ENCODE results near the gene MAP2K5.

The MAP2K5 gene

DNA sequence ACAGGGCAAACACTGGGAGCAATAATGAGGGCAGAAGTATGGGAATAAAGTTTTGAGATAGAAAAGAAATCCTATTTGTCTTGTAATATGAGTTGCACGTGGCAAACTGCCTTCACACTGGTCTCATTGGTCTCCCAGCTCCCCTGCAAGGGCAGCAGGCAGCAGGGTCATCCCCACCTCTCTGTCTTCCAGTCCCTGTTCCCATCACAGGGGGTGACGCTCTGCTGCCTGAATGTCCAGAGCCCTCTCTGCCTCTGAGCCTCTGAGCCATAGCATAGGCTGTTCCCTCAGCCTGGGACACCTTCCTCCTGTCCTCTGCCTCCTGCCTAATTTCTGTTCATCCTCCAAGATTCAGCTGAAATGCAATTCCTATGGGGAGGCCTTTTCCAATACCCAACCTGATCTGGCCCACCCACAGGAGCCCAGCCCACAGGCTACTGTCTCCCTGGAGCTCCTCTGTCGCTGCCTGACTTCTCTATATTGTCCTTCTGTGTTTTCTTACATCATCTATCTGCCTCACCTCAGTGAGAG, 270.7 kb downstream of the MAP2K5 start:
- no peak for DNase-seq

DNA sequence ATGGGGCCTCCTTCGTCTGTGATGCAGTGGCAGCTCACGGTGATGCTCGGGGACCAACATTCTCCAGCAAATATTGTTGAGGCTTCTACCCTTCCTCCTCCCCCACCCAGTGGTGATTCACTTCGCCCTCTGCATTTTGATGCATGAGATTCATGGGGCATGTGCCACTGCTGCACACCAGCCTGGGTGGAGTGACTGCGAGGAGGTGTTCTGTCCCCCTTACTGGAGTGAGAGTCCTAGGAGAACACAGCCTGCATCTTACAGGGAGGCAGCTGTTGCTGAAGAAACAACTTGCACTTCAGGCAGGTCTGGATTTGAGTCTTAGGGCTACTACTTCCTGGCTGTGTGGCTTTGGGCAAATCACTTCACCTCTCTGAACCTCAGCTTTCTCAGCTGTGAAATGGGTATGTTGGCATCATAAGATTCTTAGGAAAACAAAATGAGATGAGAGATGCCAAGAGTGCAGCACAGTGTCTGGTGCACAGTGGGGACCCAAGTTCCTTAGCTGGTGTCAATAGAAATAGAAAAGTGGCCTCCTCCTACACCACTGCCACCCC, 272.6 kb downstream of the MAP2K5 start:
- DNase-seq, result no peak

DNA sequence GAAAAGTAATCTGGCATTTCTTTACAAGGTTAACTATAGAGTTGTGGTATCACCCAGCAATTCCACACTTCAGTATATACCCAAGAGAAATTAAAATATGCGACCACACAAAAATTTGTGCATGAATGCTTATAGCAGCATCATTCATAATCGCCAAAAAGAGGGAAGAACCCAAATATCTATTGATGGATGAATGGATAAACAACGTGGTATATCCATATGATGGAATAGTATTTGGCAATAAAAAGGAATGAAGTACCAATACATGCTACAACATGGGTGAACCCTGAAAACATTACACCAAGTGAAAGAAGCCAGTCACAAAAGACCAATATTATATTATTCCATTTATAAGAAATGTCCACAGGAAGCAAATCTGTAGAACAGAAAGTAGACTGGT, 274.2 kb downstream of the MAP2K5 start:
- no peak for DNase-seq

DNA sequence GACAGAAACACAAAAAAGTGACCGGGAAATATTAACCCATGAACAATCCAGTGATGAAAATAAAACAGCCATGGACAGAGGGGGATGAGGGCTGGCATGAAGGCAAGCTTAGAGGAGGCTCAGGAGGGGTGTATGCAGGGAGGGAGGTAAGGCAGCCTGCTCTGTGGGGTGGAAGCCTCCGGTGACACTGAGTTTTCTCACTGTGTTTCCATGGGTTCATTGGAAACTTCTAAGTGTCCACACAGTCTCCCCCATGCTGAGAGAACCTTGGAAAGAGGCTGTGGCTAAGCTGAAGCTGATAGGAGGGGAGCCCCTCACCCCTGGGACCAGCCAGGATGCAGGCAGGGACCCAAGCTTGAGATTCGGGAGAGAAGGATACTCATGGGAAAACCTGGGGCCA, 276.0 kb downstream of the MAP2K5 start:
- no peak for DNase-seq

DNA sequence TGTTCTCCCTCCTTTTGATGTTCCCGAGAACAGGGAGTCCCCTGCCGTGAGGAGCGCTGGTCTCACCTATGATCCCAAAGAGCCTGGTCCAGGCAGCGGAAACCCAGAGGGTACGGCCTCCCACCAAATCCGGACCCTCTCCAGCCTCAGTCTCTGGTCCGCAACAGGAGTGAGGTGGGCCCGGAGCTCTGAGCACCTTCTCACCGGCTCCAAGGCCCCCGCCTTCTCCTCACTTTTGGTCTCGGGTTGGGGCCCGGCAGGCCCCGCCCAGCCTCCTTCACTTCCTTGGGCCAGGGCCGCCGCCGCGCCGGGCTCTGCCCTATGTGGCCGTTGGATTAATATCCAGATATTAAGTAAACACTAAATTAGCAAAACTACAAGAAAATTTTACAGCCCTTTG, 277.1 kb downstream of the MAP2K5 start:
- DNase-seq, result no peak

DNA sequence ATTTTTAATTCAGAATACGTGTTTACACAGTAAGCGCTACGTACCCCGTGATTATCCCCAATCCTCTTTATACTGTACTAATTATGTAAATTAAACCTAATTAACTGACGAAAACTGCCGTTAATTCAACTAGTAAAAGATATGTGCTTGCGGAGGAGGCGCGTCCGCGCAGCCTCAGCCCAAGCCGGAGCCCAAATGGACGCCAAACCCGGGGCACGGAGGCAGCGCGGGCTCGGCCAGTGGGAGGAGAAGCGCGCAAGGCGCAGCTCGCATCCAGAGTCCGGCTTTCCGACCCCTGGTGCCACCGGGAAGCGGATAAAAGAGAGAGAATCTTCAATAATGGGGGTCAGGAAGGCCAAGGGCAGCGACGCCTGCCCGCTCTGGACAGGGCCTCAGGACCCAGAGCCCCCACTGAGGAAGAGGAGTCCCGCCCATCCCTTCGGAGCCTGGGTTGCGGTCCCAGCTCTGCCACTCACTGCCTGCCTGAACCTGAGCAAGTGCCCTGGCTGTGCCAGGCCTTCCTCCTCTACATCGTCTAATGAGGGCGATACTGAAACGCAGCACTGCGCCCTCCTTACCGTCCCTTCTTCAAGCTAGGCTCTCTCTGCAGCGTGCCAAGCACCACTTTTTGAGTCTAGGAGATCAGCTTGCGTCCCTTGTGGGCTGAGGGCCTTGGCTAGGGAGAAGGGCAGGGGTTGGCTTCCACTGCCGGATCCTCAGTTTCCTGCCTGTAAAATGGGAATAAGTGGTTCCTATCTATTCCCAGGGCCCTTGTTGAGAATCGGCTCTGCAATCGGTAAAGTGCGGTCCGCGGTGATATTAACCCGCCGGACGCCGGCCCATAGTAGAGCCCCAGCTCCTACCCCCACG, 277.9 kb downstream of the MAP2K5 start:
- DNase-seq, result no peak

DNA sequence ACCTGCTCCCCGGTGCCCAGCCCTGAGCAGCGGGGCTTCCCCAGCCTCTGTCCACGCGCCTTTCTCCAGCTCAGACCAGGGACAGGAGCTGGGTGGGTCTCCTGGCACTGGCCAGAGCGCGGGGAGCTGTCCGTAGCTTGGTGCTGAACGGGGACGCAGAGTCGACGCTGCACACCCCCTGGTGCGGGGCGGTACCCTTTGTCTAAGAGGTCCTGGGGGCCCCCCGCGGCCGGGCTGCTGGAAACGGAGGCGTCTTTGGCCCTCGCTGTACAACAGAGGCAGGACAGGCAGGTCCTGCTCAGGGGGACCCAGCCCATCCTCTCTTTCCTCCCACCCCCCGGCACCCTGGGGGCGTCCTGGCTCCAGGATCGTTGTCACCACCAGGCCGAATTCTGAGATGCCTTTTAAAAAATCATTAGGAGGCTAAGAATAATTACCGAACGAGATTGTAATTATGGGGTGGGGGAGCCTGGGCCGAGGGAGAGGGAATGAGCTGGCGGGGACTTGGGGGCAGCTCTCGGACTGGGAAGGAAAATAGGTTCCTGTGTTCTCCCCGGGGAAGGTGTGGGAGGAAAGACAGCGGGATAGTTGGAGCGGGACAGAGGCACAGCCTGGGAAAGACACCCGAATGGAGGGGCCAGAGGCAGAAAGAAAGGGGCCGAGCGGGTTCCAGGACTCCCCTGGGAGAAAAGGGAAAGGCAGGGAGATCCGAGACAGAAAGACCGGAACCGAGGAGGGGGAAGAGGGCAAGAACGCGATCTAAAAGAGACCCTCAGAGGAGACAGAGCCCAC, 278.7 kb downstream of the MAP2K5 start:
- no peak for DNase-seq

DNA sequence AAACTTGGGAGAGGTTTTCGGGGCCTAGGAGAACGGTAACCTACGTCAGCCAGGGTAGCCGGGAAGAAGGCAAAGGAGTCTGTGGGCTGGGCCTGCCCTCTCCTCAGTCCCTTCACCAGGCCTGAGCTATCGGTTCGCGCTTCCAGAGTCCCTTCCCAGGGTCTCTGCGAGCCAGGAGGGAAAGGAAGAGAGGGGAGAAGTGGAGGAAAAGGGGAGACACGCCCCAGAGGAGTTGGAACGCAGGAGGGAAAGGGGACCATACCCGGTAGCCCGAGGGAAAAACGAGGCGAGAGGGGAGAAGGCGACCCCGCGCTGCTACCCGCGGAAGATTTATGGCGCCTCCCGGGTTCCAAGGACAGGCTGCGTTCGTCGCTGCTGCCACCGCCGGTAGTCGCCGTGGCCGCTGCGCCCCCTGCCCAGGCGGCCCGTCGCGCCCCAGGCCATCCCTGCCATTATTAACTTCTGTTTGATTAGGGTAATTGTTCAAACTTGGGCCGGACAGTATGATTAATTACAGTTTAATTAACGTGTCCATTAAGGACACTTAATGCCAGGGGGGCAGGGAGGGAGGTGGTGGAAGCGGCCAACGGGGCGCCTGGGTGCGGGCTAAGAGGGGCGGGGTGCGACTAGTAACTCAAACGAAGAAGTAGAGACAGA, 279.4 kb downstream of the MAP2K5 start:
- DNase-seq, result no peak

DNA sequence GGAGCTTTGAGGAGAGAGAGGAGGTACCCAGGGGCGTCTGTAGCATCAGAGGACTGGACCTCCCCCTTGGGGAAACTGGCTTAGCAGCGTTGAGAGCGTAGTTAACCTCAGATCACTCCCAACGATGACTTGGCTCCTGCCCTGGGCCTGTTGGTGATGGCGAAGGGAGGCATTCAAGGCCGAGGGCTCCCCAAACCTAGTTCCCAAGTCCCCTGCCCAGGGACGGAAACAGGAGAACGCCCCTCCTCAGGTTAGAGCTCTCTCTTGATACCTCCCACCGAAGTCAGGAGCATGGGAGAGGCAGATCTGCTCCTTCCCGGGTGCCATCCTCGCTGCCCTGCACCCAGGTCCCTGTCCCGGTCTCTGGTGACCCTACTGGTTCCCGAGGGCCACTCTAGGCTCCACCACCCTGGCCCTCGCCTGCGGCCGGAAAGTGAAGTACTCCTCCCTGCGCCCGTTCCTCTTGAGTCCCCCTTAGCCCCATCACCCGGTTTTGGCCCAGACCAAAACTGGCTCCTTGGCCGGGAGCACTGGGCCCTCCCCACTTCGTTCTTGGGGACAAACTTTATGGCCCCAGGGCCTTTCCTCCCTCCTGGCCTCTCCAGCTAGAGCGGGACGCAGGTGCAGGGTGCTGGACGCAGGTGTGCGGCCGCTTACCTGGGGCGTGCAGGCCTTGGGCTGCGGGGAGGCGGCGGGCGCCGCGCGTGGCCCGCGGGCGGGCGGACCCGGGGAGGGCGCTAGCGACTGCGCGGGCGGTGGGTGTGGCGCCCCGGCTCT, 280.2 kb downstream of the MAP2K5 start:
- no peak for DNase-seq

DNA sequence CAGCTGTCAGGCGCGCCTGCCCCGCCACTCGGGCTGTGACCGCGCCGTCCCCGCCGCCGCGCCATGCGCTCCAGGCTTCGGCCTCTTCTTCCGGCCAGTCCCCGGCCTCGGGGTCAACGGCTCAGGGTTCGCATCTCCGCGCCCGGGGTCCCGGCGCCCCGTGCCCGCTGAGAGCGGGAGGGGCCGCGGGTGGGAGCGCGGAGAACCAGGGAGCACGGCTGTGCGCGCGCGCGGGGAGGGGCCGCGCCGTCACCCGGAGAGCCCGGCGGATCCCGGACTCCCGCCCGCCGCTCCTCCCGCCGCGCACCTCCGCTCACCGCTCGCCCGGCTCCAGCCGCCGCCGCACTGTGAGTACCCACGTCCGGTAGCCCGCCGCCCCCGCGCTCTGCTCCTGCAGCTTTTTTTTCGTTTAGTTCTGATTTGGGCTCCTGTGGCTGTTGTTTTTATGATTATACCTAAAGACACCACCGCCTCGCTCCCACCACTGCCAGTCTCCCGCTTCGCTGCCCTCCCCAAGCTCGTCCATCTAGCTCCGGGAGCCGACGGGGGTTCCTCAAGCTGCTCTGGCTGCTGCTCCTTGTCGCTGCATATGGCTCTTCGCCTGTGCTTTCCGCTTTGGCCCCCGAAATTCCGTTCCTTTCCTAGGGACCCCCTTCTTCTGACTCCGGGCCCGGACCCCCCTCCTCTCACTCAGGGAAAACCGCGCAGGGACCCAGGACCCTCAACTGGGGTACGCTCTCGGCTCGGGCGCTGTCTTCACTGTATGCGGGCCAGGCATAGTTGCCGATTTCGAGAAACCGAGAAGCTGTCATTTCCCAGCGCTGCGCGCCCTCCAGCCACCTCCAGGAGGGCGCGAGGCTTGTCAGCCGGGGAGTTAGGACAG, 281.1 kb downstream of the MAP2K5 start:
- no peak for DNase-seq

DNA sequence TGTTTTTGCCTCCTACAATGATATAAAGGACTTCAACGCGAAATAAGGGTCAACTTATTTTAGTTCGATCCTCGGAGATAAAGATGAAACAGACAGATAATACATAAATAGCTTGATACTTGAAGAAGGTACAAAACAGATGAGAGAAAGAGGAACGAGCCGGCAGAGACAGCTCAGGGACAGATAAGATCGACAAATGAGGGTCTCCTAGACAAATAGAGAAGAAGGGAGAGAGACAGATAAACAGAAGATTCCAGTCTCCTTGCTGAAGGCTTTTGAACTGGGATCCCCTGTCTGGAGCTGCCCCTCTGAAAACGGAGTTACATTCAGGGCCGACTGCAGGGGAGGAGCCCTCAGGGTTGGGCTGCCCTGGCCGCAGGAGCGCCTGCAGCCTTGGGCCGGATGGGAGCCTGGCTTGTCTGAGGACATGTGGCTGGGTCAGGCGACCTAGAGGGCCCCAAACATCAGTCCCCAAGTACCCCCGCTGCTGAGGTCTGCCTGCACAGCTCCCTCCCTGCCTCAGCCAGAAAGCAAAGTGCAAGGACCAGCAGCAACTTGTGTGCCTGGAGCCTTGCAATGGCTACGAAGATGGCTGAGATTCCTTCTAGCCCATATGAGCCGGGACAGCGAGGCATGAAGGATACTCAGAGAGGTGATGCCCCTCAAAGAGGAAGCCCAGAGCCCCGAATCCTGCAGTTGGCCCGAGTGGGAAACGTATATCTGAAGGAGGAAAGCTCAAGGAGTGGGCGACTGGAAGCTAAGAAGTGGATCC, 281.9 kb downstream of the MAP2K5 start:
- no peak for DNase-seq

DNA sequence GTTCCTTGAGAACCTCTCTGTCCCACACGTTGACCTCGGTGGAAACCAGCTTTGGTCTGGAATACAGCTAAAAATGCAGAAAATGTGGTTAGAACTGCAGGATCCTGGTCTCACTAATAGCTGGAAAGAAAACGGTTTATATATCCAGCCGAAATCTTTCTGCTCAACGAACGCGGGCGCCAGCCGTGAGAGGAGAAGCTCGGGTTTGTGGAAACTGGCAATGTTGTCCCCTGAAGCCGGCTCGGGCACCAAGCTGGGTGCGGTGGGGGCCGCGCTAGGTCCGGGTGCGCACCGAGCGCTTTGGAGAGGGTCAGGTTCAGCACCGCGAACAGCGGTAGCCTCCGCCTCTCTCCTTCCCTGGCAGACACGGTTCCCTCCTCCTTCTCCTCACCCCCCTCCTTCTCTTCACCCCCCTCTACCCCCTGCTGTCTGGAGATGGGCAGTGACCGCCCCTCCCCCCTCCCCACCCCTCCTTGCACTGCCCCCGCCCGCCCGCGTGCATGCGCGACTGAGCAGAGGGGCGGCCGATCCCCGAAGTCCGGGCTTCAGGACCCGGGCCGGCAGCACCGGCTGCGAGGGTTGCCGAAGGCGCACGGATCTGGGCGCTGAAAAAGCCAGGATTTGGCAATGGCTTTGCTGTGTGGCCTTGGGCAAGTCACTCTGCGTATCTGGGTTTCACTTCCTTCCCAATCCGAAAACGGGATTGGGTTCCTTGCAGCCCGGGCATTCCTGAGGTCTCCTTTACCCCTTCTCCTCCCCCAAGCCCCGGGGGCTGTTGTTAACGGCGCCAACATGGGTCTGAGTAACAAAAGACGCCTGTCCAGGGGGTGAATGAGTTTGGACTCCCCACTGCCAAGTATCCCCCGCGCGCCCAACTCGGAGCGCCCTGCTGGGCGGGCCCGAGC, 282.7 kb downstream of the MAP2K5 start, which contains the start of gene SKOR1:
TSS of gene SKOR1 (plus strand) at position 534 of the 905 bp plus-strand sequence. CDS start at position 628, 94 bp downstream.
- DNase-seq, result no peak

DNA sequence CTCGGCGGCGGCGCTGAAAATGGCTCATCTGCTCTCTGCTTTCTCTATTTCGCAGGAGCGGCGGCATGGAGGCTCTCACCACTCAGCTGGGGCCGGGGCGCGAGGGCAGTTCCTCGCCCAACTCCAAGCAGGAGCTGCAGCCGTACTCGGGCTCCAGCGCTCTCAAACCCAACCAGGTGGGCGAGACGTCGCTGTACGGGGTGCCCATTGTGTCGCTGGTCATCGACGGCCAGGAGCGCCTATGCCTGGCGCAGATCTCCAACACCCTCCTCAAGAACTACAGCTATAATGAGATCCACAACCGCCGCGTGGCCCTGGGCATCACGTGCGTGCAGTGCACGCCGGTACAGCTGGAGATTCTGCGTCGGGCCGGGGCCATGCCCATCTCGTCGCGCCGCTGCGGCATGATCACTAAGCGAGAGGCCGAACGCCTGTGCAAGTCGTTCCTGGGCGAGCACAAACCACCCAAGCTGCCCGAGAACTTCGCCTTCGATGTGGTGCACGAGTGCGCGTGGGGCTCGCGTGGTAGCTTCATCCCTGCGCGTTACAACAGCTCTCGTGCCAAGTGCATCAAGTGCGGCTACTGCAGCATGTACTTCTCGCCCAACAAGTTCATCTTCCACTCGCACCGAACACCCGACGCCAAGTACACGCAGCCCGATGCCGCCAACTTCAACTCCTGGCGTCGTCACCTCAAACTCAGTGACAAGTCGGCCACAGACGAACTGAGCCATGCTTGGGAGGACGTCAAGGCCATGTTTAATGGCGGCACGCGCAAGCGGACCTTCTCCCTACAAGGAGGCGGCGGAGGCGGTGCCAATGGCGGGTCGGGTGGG, 283.6 kb downstream of the MAP2K5 start:
- no peak for DNase-seq

DNA sequence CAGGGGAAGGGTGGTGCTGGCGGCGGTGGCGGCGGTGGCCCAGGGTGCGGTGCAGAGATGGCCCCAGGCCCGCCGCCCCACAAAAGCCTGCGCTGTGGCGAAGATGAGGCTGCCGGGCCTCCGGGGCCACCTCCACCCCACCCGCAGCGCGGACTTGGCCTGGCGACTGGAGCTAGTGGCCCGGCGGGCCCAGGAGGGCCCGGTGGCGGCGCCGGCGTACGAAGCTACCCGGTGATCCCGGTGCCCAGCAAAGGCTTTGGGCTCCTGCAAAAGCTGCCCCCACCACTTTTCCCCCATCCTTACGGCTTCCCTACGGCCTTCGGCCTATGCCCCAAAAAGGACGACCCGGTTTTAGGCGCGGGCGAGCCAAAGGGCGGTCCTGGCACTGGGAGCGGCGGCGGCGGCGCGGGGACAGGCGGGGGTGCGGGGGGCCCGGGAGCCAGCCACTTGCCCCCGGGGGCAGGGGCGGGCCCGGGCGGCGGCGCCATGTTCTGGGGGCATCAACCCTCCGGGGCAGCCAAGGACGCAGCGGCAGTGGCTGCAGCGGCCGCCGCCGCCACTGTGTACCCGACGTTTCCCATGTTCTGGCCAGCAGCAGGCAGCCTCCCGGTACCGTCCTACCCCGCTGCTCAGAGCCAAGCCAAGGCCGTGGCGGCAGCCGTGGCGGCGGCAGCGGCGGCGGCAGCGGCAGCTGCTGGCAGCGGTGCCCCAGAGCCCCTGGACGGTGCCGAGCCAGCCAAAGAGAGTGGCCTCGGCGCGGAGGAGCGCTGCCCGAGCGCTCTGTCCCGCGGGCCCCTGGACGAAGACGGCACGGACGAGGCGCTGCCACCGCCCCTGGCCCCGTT, 284.4 kb downstream of the MAP2K5 start:
- no peak for DNase-seq

DNA sequence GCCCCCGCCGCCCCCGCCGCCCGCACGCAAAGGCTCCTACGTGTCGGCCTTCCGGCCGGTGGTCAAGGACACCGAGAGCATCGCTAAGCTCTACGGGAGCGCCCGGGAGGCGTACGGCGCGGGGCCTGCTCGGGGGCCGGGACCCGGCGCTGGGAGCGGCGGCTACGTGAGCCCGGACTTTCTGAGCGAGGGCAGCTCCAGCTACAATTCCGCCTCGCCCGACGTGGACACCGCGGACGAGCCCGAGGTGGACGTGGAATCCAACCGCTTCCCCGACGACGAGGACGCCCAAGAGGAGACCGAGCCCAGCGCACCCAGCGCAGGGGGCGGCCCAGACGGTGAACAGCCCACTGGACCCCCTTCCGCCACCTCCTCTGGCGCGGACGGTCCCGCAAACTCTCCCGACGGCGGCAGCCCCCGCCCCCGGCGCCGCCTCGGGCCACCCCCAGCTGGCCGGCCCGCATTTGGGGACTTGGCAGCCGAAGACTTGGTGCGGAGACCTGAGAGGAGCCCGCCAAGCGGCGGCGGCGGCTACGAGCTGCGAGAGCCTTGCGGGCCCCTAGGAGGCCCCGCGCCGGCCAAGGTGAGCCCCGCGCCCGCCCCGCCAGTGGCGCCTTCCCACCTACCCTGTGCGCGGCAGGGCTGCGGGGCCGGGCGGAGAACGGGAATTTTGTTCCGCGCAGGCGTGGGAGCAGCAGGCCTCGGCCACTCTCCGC, 285.2 kb downstream of the MAP2K5 start:
- no peak for DNase-seq

DNA sequence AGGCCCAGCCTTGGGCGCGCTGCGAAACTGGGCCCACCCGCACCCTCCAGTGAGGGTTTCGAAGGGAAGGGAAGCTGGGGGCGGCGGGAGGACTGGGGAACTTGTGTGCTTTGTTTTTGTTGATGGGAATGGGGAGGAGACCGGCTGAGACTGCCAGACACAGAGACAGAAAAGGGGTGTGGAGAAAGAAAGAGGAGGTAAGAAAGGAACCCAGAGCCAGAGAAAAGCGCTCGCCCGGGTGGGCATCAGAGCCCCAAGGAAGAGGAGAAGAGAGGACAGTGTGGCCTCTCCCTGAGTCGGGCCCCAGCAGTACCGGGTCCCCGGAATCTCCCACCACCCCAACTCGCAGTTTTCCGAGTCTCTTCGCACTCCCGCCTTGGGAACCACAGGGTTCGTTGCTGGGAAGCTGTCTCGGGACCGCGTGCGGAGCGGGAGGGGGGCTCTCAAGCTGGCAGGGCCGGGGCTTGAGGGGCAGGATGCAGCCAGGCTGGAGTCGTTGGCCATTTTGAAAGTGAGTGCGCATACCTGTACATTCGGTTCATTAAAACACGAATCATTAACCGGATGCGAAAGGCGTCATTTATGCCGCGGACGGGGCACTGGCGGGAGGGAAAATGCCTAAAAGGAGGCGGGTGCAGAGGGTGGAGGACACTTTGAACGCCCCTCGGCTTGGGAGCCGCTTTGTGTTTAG, 285.9 kb downstream of the MAP2K5 start:
- DNase-seq, result no peak
